H1 (cell line): ENCODE measurements around the gene EVI5. TPM values are rescaled to one million over a fixed set of nuclear protein-coding genes. Genes with fewer than 3 reads are reported as not detected.
"Not testable (repeated sequence)": the region's sequence is repeated elsewhere in the genome, so short reads cannot be mapped to it uniquely, and the experiment has no call there.

ENCODE experiments used
- CTCF ChIA-PET: fragments of 300-600 bp; sonication (Branson Sonifier 250); formaldehyde crosslinking; loops from one replicate; lab custom pipeline; 2021; ENCODE audit not compliant: partially characterized antibody; lab: Charles Lee
- POLR2A ChIA-PET: fragments of 300-600 bp; sonication (Branson Sonifier 250); formaldehyde crosslinking; loops from one replicate; lab custom pipeline; 2021; ENCODE audit warnings: inconsistent platforms; ENCODE audit not compliant: partially characterized antibody; lab: Charles Lee
- DNase-seq, 2 experiments: peaks; one replicate each; pipeline versions ENCODE4 v3.0.0 to v3.0.0-alpha.2; 2010 to 2022; ENCODE audit warnings: low spot score in 2 of 2, low read depth in 1 of 2, mixed read lengths in 1 of 2
- FAIRE-seq: peaks from 2 replicates; lab custom pipeline; 2011; peaks lifted over from hg19 to GRCh38; lab: Jason Lieb, UNC
- H2AFZ ChIP-seq: 2 replicates; pipeline ENCODE4 v1.8.1; 2012; ENCODE audit warnings: low read length, inconsistent platforms
- H2AK5ac ChIP-seq: 2 replicates; pipeline ENCODE4 v1.6.1; 2013; ENCODE audit warnings: low read depth, low read length
- H2BK120ac ChIP-seq: replicated peaks from 2 replicates; pipeline ENCODE3; 2013; ENCODE audit warnings: low read depth, low read length, inconsistent platforms
- H2BK12ac ChIP-seq: 2 replicates; pipeline ENCODE4 v1.6.1; 2013; ENCODE audit warnings: low read depth, low read length
- H2BK15ac ChIP-seq: 2 replicates; pipeline ENCODE4 v1.6.1; 2013; ENCODE audit warnings: low read length
- H2BK20ac ChIP-seq: 2 replicates; pipeline ENCODE4 v1.6.1; 2013; ENCODE audit warnings: low read length
- H2BK5ac ChIP-seq: 2 replicates; pipeline ENCODE4 v1.6.1; 2013; ENCODE audit warnings: low read depth, low read length
- H3K14ac ChIP-seq: 2 replicates; pipeline ENCODE4 v1.6.1; 2013; ENCODE audit warnings: inconsistent platforms; ENCODE audit not compliant: insufficient read length
- H3K18ac ChIP-seq: 2 replicates; pipeline ENCODE4 v1.6.1; 2013; ENCODE audit warnings: low read length; ENCODE audit errors: extremely low read depth
- H3K23ac ChIP-seq: 2 replicates; pipeline ENCODE4 v1.6.1; 2013; ENCODE audit warnings: inconsistent platforms; ENCODE audit not compliant: insufficient read length
- H3K23me2 ChIP-seq: 2 replicates; pipeline ENCODE4 v1.6.1; 2013; ENCODE audit warnings: low read depth, low read length
- H3K27ac ChIP-seq: 2 replicates; pipeline ENCODE4 v1.6.1; 2011; ENCODE audit warnings: low read depth, low read length, inconsistent platforms
- H3K27me3 ChIP-seq, 4 experiments: replicated peaks in 1 of 4; 1 replicate in 1 of 4; 2 replicates in 3 of 4; pipeline versions ENCODE4 v1.6.1 to v1.8.1; 2011 to 2013; ENCODE audit warnings: low read length in 3 of 4, mild to moderate bottlenecking in 3 of 4, inconsistent platforms in 2 of 4, mixed read lengths in 2 of 4, moderate library complexity in 1 of 4; ENCODE audit not compliant: control insufficient read depth in 3 of 4, insufficient read depth in 3 of 4; ENCODE audit errors: extremely low read depth in 1 of 4
- H3K36me3 ChIP-seq, 4 experiments: 2 replicates each; pipeline versions ENCODE4 v1.6.1 to v1.8.1; 2011 to 2013; ENCODE audit warnings: mild to moderate bottlenecking in 4 of 4, low read length in 3 of 4, moderate library complexity in 2 of 4, control low read depth in 1 of 4, inconsistent platforms in 1 of 4; ENCODE audit not compliant: insufficient read depth in 4 of 4, control insufficient read depth in 2 of 4
- H3K4ac ChIP-seq: replicated peaks from 2 replicates; pipeline ENCODE3; 2013; ENCODE audit warnings: low read length, low read depth, mixed read lengths, inconsistent platforms; ENCODE audit not compliant: insufficient read length
- H3K4me1 ChIP-seq, 4 experiments: replicated peaks in 1 of 4; 1 replicate in 1 of 4; 2 replicates in 3 of 4; pipeline versions ENCODE4 v1.6.1 to v1.8.1; 2011 to 2013; ENCODE audit warnings: low read length in 3 of 4, inconsistent platforms in 2 of 4, mixed read lengths in 1 of 4; ENCODE audit not compliant: insufficient read depth in 4 of 4, control insufficient read depth in 3 of 4
- H3K4me2 ChIP-seq, 2 experiments: 2 replicates each; pipeline versions ENCODE4 v1.6.1 to v1.8.1; 2011 to 2013; ENCODE audit warnings: low read depth in 2 of 2, low read length in 2 of 2, control low read depth in 1 of 2, inconsistent platforms in 1 of 2, mild to moderate bottlenecking in 1 of 2; ENCODE audit not compliant: insufficient read depth in 1 of 2
- H3K4me3 ChIP-seq, 4 experiments: fragments of 200-600, 300-600 bp in 1 of 4; sonication (generic), shearing (Covaris generic), sonication (Bioruptor Twin) in 1 of 4; 2 replicates each; pipeline versions ENCODE4 v1.5.1 to v1.8.1; 2011 to 2016; ENCODE audit warnings: low read length in 4 of 4, low read depth in 3 of 4, control low read depth in 2 of 4, inconsistent platforms in 2 of 4, mild to moderate bottlenecking in 2 of 4, mixed read lengths in 1 of 4, moderate library complexity in 1 of 4; ENCODE audit not compliant: insufficient read depth in 2 of 4; ENCODE audit errors: extremely low read depth in 1 of 4
- H3K56ac ChIP-seq: replicated peaks from 2 replicates; pipeline ENCODE3; 2013; ENCODE audit warnings: low read depth, mild to moderate bottlenecking, mixed read lengths, low read length, inconsistent platforms; ENCODE audit not compliant: insufficient read length
- H3K79me1 ChIP-seq: 2 replicates; pipeline ENCODE4 v1.6.1; 2013; ENCODE audit warnings: low read depth, low read length, control low read depth
- H3K79me2 ChIP-seq, 2 experiments: 2 replicates each; pipeline versions ENCODE4 v1.6.1 to v1.8.1; 2012 to 2013; ENCODE audit warnings: low read length in 2 of 2, mild to moderate bottlenecking in 2 of 2, inconsistent platforms in 1 of 2; ENCODE audit not compliant: insufficient read depth in 2 of 2, control insufficient read depth in 1 of 2
- H3K9ac ChIP-seq, 4 experiments: replicated peaks in 1 of 4; 1 replicate in 1 of 4; 2 replicates in 3 of 4; pipeline versions ENCODE4 v1.6.1 to v1.8.1; 2011 to 2013; ENCODE audit warnings: low read depth in 3 of 4, low read length in 3 of 4, control low read depth in 2 of 4, mild to moderate bottlenecking in 2 of 4, moderate library complexity in 2 of 4, inconsistent platforms in 1 of 4; ENCODE audit errors: extremely low read depth in 1 of 4
- H3K9me3 ChIP-seq, 2 experiments: 2 replicates each; pipeline versions ENCODE4 v1.6.1 to v1.8.1; 2012 to 2013; ENCODE audit warnings: mild to moderate bottlenecking in 2 of 2, moderate library complexity in 2 of 2, control low read depth in 1 of 2, inconsistent platforms in 1 of 2, low read depth in 1 of 2, low read length in 1 of 2, mixed read lengths in 1 of 2; ENCODE audit not compliant: insufficient read depth in 2 of 2
- H4K20me1 ChIP-seq, 2 experiments: replicated peaks in 1 of 2; 2 replicates each; pipeline versions ENCODE3 to v1.8.1; 2011 to 2013; ENCODE audit warnings: inconsistent platforms in 2 of 2, low read length in 2 of 2, mild to moderate bottlenecking in 1 of 2; ENCODE audit not compliant: insufficient read depth in 2 of 2, control insufficient read depth in 1 of 2
- H4K5ac ChIP-seq: 2 replicates; pipeline ENCODE4 v1.6.1; 2013; ENCODE audit warnings: low read length, low read depth, mixed read lengths, inconsistent platforms; ENCODE audit not compliant: insufficient read length
- H4K8ac ChIP-seq: 2 replicates; pipeline ENCODE4 v1.8.0; 2013; ENCODE audit warnings: mild to moderate bottlenecking, moderate library complexity, low read length, inconsistent platforms; ENCODE audit not compliant: insufficient read depth; ENCODE audit errors: extremely low read depth
- H4K91ac ChIP-seq: replicated peaks from 2 replicates; pipeline ENCODE3; 2013; ENCODE audit warnings: low read length, mixed read lengths, inconsistent platforms; ENCODE audit not compliant: insufficient read length
- WGBS, 2 experiments: shearing (Covaris generic) in 1 of 2; methylation state at CpG; one replicate each; pipeline versions ENCODE4 v1.1.6 to v1.1.7; 2013 to 2015; ENCODE audit warnings: low lambda C conversion rate in 2 of 2, mixed read lengths in 2 of 2, inconsistent platforms in 1 of 2, low coverage in 1 of 2, missing lambda C conversion rate in 1 of 2; ENCODE audit not compliant: insufficient replicate concordance in 2 of 2, insufficient coverage in 1 of 2, insufficient read length in 1 of 2; ENCODE audit errors: extremely low coverage in 1 of 2, missing lambda C conversion rate in 1 of 2; 5-methylcytosine and 5-hydroxymethylcytosine counted together
- polyA plus RNA-seq, 7 experiments: library from polyadenylated mRNA; depleted of rRNA in 3 of 7; stranded (reverse) in 5 of 7; unstranded in 2 of 7; fragments of >200 nt in 5 of 7; fragments of 200-250 nt in 2 of 7; gene quantifications; 1 replicate in 5 of 7; 2 replicates in 1 of 7; 4 replicates in 1 of 7; pipeline versions ENCODE4 v1.2.1 to v1.2.3, GENCODE V29; 2011 to 2013; ENCODE audit warnings: missing spikeins in 2 of 7, mixed read lengths in 2 of 7
- total RNA-seq: library from RNA; stranded (reverse); fragmentation: NEBNext Ultra II Directional; extraction: Animal tissue kit (Norgen Biotek cat#: 25700); gene quantifications from 2 replicates; pipeline ENCODE4 v1.2.1, GENCODE V29; 2021

Gene EVI5
- total and polyA plus RNA-seq, 2 of the 8 experiments (the other 6 are each of a cell fraction or from before 2014, with no cell fraction given), result 1.7 to 13.7 TPM

GRCh38 chr1:92640686-92641085, 144.2 kb downstream of the EVI5 start:
- POLR2A ChIA-PET, H3K23ac ChIP-seq, H3K79me1 ChIP-seq, H2AK5ac ChIP-seq, H3K4me2 ChIP-seq, DNase-seq, H3K4me1 ChIP-seq, FAIRE-seq, H3K4me3 ChIP-seq, H3K9ac ChIP-seq, H2AFZ ChIP-seq, H3K27ac ChIP-seq, H2BK15ac ChIP-seq, H3K4ac ChIP-seq, H4K20me1 ChIP-seq, H3K14ac ChIP-seq, H3K27me3 ChIP-seq, H3K36me3 ChIP-seq, H4K8ac ChIP-seq, H3K79me2 ChIP-seq, H4K91ac ChIP-seq, H4K5ac ChIP-seq, H2BK20ac ChIP-seq, CTCF ChIA-PET, H3K23me2 ChIP-seq, H3K18ac ChIP-seq, H2BK5ac ChIP-seq, H3K9me3 ChIP-seq, H2BK12ac ChIP-seq, H2BK120ac ChIP-seq, H3K56ac ChIP-seq: not testable (repeated sequence)
- 100% methylated on average over 3 of the region's 3 CpGs; no CpG with 5 or more reads in 1 of the 2 experiments for whole genome bisulfite sequencing, 2 experiments
